Calu3 (cell line): ENCODE results near the gene DAB2. TPM values are rescaled to one million over a fixed set of nuclear protein-coding genes. Genes with fewer than 3 reads are reported as not detected.

Source experiments
- BruUV-seq: library from RNA; stranded (reverse); fragments of 400-500 nt; replicated peaks from 2 replicates; lab custom pipeline; 2021; lab: Mats Ljungman, UMichigan
- CTCF ChIA-PET: fragments of 300-600 bp; sonication (Branson Sonifier 250); formaldehyde crosslinking; loops from one replicate; lab custom pipeline; 2022; ENCODE audit warnings: antibody characterized with exemption; lab: Charles Lee
- DNase-seq: peaks from one replicate; pipeline ENCODE4 v3.0.0; 2022
- H3K27ac Mint-ChIP-seq: one replicate; pipeline ENCODE4 v1.8.0; 2022; ENCODE audit warnings: mixed read lengths; ENCODE audit not compliant: unreplicated experiment
- H3K27me3 Mint-ChIP-seq: one replicate; pipeline ENCODE4 v1.8.0; 2022; ENCODE audit warnings: mixed read lengths; ENCODE audit not compliant: unreplicated experiment
- H3K36me3 Mint-ChIP-seq: one replicate; pipeline ENCODE4 v1.8.0; 2022; ENCODE audit warnings: mild to moderate bottlenecking, moderate library complexity, mixed read lengths; ENCODE audit not compliant: insufficient read depth, unreplicated experiment
- H3K4me1 Mint-ChIP-seq: one replicate; pipeline ENCODE4 v1.8.0; 2022; ENCODE audit warnings: mild to moderate bottlenecking, low read depth, mixed read lengths; ENCODE audit not compliant: unreplicated experiment
- H3K4me3 Mint-ChIP-seq: one replicate; pipeline ENCODE4 v1.8.0; 2022; ENCODE audit warnings: mild to moderate bottlenecking, low read depth, moderate library complexity, mixed read lengths; ENCODE audit not compliant: unreplicated experiment
- H3K9me3 Mint-ChIP-seq: one replicate; pipeline ENCODE4 v1.8.0; 2022; ENCODE audit warnings: low read depth, mixed read lengths; ENCODE audit not compliant: unreplicated experiment
- CTCF ChIP-seq: fragments of 200-600 bp; IDR thresholded peaks from one replicate; pipeline ENCODE4 v1.8.0; 2022; ENCODE audit warnings: antibody characterized with exemption; ENCODE audit not compliant: unreplicated experiment
- intact Hi-C: fragments of 100-400 bp; cut with micrococcal nuclease; formaldehyde crosslinking; loops from one replicate; pipeline ENCODE4 v1.10.0; 2022; ENCODE audit not compliant: unreplicated experiment
- total RNA-seq: library from RNA; stranded (reverse); gene quantifications from 2 replicates; pipeline ENCODE4 v1.2.3, GENCODE V29; 2022

The DAB2 gene
- total RNA-seq, 1 experiment from 2014 or later = 12.4 TPM

GRCh38 chr5:39399135-39400036 lies 25.4 kb downstream of the DAB2 start:
- DNase-seq = peak; percentile 33
- H3K27me3 Mint-ChIP-seq = no peaks in the 10 kb centered on the region
- H3K27ac Mint-ChIP-seq = peak overlapping the region; percentile 50
- H3K4me1 Mint-ChIP-seq = peaks cover 42% of the 10 kb centered on the region
- H3K36me3 Mint-ChIP-seq = no peaks in the 10 kb centered on the region
- H3K4me3 Mint-ChIP-seq = no peak overlapping the region
- CTCF ChIA-PET = interaction anchor here (0.5 to 1.5 kb wide), 3 partner anchors 23 to 118 kb away, joined by 3 to 6 read pairs (median 3); no protein-coding TSS in a partner anchor
- no TSS peak for BruUV-seq
- H3K9me3 Mint-ChIP-seq = no peaks in the 10 kb centered on the region
- no peak for TF ChIP-seq CTCF
- intact Hi-C loops = no loop called here

GRCh38 chr5:39396843-39397242 lies 27.9 kb downstream of the DAB2 start:
- no peak for TF ChIP-seq CTCF
- no peaks in the 10 kb centered on the region for H3K36me3 Mint-ChIP-seq
- DNase-seq = no peak
- no peak overlapping the region for H3K4me3 Mint-ChIP-seq
- intact Hi-C loops = no loop called here
- no peaks in the 10 kb centered on the region for H3K27me3 Mint-ChIP-seq
- no peaks in the 10 kb centered on the region for H3K9me3 Mint-ChIP-seq
- BruUV-seq = no TSS peak
- no peak overlapping the region for H3K27ac Mint-ChIP-seq
- CTCF ChIA-PET = no interaction called here
- H3K4me1 Mint-ChIP-seq = peaks cover 42% of the 10 kb centered on the region

- intact Hi-C loops = no loop called here
- H3K27ac Mint-ChIP-seq = no peak overlapping the region
- no peak for TF ChIP-seq CTCF
Measured at GRCh38 chr5:39395521-39395920, 29.3 kb downstream of the DAB2 start.

GRCh38 chr5:39394946-39395345 lies 29.8 kb downstream of the DAB2 start:
- no peak for TF ChIP-seq CTCF
- Mint-ChIP-seq H3K4me1 (peaks cover 33% of the 10 kb centered on the region), H3K27ac (no peak overlapping the region), H3K4me3 (no peak overlapping the region), H3K27me3 (no peaks in the 10 kb centered on the region), H3K36me3 (no peaks in the 10 kb centered on the region), H3K9me3 (no peaks in the 10 kb centered on the region)
- BruUV-seq = no TSS peak
- CTCF ChIA-PET = interaction anchor here (0.6 to 1.0 kb wide), 3 partner anchors 19 to 153 kb away, joined by 3 to 4 read pairs (median 3); partner anchors contain the start of gene DAB2
- intact Hi-C loops = no loop called here
- no peak for DNase-seq

More at GRCh38 chr5:39395521-39395920, 29.3 kb downstream of the DAB2 start:
- Mint-ChIP-seq H3K4me3 (no peak overlapping the region), H3K4me1 (peaks cover 38% of the 10 kb centered on the region), H3K27me3 (no peaks in the 10 kb centered on the region), H3K9me3 (no peaks in the 10 kb centered on the region), H3K36me3 (no peaks in the 10 kb centered on the region)
- BruUV-seq = no TSS peak
- DNase-seq = no peak
- CTCF ChIA-PET = interaction anchor here (0.6 to 1.0 kb wide), 3 partner anchors 20 to 152 kb away, joined by 3 to 4 read pairs (median 3); partner anchors contain the start of gene DAB2
